ENCODE measurements around the gene UTP3.

GRCh38 chr4:70666369-70666768 lies 22.0 kb upstream of the UTP3 start, which contains the start of gene JCHAIN:
- TF ChIP-seq OSR1 (CRISPR knock-in tag; IDR thresholded peaks at IDR 0.05) (no peak), PATZ1 (CRISPR knock-in tag; IDR thresholded peaks at IDR 0.05; ENCODE audit: borderline replicate concordance) (no peak), ZFP3 (CRISPR knock-in tag; IDR thresholded peaks at IDR 0.05) (no peak), TSHZ2 (CRISPR knock-in tag; IDR thresholded peaks at IDR 0.05) (no peak), ZFP30 (CRISPR knock-in tag; IDR thresholded peaks at IDR 0.05) (no peak)
